ENCODE data around the gene ACO2. TPM values are rescaled to one million over a fixed set of nuclear protein-coding genes. Genes with fewer than 3 reads are reported as not detected.

Gene ACO2
- total and polyA plus RNA-seq, 2 of the 13 experiments (the other 11 are each of a cell fraction or from before 2014, with no cell fraction given), result 19.2 to 45.6 TPM

DNA sequence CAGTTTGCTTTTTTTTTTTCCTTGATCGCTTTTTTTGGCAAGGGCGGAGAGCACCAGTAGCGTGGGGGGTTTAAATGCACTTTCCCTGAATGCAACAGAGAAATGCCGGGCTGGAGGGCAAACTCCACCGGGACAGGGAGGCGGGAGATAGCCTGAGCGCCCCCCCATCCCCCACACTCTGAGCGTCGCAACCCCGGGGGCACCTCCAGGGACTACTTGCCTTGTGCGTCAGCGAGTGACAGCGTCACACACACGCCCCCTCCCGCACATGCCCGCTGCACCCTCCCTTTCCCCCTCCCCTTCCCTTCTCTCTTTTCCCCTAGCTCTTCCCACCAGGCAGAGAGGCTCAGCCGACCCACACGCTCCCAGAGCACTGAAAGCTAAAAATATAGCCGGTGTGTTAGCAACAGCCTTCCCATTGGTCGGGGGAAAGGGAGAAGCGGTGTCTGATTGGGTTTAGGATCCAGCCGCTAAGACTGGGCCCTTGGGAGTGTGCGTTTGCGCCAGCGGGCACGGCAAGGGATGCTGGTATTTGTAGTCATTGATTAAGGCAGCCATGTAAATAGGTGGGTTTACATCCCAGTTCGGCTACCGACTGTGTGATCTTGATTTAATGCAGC, 20.6 kb upstream of the ACO2 start (continued):
- TF ChIP-seq, protein P1, sequence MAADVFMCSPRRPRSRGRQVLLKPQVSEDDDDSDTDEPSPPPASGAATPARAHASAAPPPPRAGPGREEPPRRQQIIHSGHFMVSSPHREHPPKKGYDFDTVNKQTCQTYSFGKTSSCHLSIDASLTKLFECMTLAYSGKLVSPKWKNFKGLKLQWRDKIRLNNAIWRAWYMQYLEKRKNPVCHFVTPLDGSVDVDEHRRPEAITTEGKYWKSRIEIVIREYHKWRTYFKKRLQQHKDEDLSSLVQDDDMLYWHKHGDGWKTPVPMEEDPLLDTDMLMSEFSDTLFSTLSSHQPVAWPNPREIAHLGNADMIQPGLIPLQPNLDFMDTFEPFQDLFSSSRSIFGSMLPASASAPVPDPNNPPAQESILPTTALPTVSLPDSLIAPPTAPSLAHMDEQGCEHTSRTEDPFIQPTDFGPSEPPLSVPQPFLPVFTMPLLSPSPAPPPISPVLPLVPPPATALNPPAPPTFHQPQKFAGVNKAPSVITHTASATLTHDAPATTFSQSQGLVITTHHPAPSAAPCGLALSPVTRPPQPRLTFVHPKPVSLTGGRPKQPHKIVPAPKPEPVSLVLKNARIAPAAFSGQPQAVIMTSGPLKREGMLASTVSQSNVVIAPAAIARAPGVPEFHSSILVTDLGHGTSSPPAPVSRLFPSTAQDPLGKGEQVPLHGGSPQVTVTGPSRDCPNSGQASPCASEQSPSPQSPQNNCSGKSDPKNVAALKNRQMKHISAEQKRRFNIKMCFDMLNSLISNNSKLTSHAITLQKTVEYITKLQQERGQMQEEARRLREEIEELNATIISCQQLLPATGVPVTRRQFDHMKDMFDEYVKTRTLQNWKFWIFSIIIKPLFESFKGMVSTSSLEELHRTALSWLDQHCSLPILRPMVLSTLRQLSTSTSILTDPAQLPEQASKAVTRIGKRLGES (CRISPR knock-in tag; IDR thresholded peaks at IDR 0.05; ENCODE audit: borderline replicate concordance), result no peak
- TF ChIP-seq ZNF510 (CRISPR knock-in tag; IDR thresholded peaks at IDR 0.05; ENCODE audit: low read depth), result no peak; the same call in 1 of the 2 replicates
- no peak for TF ChIP-seq ZNF83 (CRISPR knock-in tag; IDR thresholded peaks at IDR 0.05; ENCODE audit: borderline replicate concordance)
- TF ChIP-seq ZNF224 (CRISPR knock-in tag; IDR thresholded peaks at IDR 0.05), result no peak
- TF ChIP-seq ZNF326 (CRISPR knock-in tag; IDR thresholded peaks at IDR 0.05; ENCODE audit: borderline replicate concordance), result no peak
- TF ChIP-seq ZNF841 (CRISPR knock-in tag; IDR thresholded peaks at IDR 0.05; ENCODE audit: borderline replicate concordance), result no peak
- no peak for TF ChIP-seq ZNF17 (CRISPR knock-in tag; IDR thresholded peaks at IDR 0.05)
- peak; percentile 87; the same call in 1 of the 2 replicates for TF ChIP-seq KLF13 (CRISPR knock-in tag; IDR thresholded peaks at IDR 0.05)
- TF ChIP-seq KLF6 (CRISPR knock-in tag; IDR thresholded peaks at IDR 0.05), result 0 out of 2 replicates have a peak, but pooled peaks have one; percentile 34
- TF ChIP-seq, protein P2, sequence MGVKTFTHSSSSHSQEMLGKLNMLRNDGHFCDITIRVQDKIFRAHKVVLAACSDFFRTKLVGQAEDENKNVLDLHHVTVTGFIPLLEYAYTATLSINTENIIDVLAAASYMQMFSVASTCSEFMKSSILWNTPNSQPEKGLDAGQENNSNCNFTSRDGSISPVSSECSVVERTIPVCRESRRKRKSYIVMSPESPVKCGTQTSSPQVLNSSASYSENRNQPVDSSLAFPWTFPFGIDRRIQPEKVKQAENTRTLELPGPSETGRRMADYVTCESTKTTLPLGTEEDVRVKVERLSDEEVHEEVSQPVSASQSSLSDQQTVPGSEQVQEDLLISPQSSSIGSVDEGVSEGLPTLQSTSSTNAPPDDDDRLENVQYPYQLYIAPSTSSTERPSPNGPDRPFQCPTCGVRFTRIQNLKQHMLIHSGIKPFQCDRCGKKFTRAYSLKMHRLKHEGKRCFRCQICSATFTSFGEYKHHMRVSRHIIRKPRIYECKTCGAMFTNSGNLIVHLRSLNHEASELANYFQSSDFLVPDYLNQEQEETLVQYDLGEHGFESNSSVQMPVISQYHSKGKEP (CRISPR knock-in tag; IDR thresholded peaks at IDR 0.05), result no peak
- no peak for TF ChIP-seq GTF2F1 (IDR thresholded peaks at IDR 0.05; ENCODE audit: low read length)
- TF ChIP-seq PHB2 (IDR thresholded peaks at IDR 0.05; ENCODE audit: partially characterized antibody), result no peak
- TF ChIP-seq POLR2A (IDR thresholded peaks at IDR 0.05; ENCODE audit: insufficient read depth in 1 of 2, low read depth in 2 of 2, low read length in 2 of 2), result peak; percentile 92 to 93
- no peak for TF ChIP-seq SP1 (IDR thresholded peaks at IDR 0.05)
- TF ChIP-seq SP1 (CRISPR knock-in tag; IDR thresholded peaks at IDR 0.05), result peak; percentile 89
- TF ChIP-seq, protein P3, sequence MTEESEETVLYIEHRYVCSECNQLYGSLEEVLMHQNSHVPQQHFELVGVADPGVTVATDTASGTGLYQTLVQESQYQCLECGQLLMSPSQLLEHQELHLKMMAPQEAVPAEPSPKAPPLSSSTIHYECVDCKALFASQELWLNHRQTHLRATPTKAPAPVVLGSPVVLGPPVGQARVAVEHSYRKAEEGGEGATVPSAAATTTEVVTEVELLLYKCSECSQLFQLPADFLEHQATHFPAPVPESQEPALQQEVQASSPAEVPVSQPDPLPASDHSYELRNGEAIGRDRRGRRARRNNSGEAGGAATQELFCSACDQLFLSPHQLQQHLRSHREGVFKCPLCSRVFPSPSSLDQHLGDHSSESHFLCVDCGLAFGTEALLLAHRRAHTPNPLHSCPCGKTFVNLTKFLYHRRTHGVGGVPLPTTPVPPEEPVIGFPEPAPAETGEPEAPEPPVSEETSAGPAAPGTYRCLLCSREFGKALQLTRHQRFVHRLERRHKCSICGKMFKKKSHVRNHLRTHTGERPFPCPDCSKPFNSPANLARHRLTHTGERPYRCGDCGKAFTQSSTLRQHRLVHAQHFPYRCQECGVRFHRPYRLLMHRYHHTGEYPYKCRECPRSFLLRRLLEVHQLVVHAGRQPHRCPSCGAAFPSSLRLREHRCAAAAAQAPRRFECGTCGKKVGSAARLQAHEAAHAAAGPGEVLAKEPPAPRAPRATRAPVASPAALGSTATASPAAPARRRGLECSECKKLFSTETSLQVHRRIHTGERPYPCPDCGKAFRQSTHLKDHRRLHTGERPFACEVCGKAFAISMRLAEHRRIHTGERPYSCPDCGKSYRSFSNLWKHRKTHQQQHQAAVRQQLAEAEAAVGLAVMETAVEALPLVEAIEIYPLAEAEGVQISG (CRISPR knock-in tag; IDR thresholded peaks at IDR 0.05), result peak; percentile 52; the same call in 1 of the 2 replicates
- TF ChIP-seq ZNF556 (CRISPR knock-in tag; IDR thresholded peaks at IDR 0.05; ENCODE audit: borderline replicate concordance), result no peak
- TF ChIP-seq NR2C2 (CRISPR knock-in tag; IDR thresholded peaks at IDR 0.05; ENCODE audit: borderline replicate concordance), result peak; percentile 72; the same call in 1 of the 2 replicates
- TF ChIP-seq ZNF496 (CRISPR knock-in tag; IDR thresholded peaks at IDR 0.05; ENCODE audit: insufficient replicate concordance), result no peak
- TF ChIP-seq, protein P4, sequence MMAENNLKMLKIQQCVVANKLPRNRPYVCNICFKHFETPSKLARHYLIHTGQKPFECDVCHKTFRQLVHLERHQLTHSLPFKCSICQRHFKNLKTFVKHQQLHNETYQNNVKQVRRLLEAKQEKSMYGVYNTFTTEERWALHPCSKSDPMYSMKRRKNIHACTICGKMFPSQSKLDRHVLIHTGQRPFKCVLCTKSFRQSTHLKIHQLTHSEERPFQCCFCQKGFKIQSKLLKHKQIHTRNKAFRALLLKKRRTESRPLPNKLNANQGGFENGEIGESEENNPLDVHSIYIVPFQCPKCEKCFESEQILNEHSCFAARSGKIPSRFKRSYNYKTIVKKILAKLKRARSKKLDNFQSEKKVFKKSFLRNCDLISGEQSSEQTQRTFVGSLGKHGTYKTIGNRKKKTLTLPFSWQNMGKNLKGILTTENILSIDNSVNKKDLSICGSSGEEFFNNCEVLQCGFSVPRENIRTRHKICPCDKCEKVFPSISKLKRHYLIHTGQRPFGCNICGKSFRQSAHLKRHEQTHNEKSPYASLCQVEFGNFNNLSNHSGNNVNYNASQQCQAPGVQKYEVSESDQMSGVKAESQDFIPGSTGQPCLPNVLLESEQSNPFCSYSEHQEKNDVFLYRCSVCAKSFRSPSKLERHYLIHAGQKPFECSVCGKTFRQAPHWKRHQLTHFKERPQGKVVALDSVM (CRISPR knock-in tag; IDR thresholded peaks at IDR 0.05), result peak; percentile 36; the same call in 1 of the 2 replicates
- TF ChIP-seq ISX (CRISPR knock-in tag; conservative IDR thresholded peaks at IDR 0.05), result no peak
- TF ChIP-seq RBAK (CRISPR knock-in tag; IDR thresholded peaks at IDR 0.05), result no peak

Data from HepG2 (cell line).